ENCODE data around the gene IMP3. TPM values are rescaled to one million over a fixed set of nuclear protein-coding genes. Genes with fewer than 3 reads are reported as not detected.
A peak's percentile ranks its signal among the peaks of the same experiment; 100 is the strongest.

IMP3 gene
- total RNA-seq, 1 donor from 2014 or later: 48.4 TPM

DNA sequence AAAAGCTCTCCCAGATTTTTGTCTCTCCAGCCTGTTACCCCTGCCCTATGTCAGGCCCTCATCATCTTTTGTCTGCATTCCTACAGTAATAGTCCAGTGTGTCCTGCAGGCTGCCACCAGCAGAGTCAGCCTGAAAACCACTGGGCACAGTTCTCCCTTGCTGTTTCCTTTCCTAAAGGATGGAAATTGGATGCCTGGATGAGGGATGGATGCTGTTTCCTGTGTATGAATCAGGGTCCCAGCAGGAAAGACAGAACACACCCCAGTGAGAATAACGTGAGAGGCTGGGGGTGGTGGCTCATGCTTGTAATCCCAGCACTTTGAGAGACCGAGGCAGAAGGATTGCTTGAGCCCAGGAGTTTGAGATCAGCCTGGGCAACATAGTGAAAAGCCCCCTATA, 4.4 kb upstream of the IMP3 start:
- Histone ChIP-seq H2AFZ (ENCODE audit: low read depth, low read length) (no peak overlapping the region), H3K27ac (ENCODE audit: low read depth, low read length) (no peak overlapping the region), H3K4me2 (ENCODE audit: low read length) (peak overlapping the region; percentile 0), H3K36me3 (ENCODE audit: insufficient read depth, low read length) (no peaks in the 10 kb centered on the region), H3K4me1 (ENCODE audit: insufficient read depth, low read length) (peaks cover 28% of the 10 kb centered on the region), H3K9me3 (ENCODE audit: insufficient read depth, low read depth, low read length) (no peaks in the 10 kb centered on the region), H3K27me3 (ENCODE audit: insufficient read depth, low read length) (no peaks in the 10 kb centered on the region), H3K9ac (ENCODE audit: low read length) (no peak overlapping the region), H3K4me3 (ENCODE audit: insufficient read depth, low read depth, low read length) (no peak overlapping the region), H3K79me2 (ENCODE audit: insufficient read depth, low read length) (peaks cover 33% of the 10 kb centered on the region), H4K20me1 (ENCODE audit: insufficient read depth, low read length) (peaks cover 11% of the 10 kb centered on the region)
- Mint-ChIP-seq H3K4me1 (ENCODE audit: low read depth, unreplicated experiment) (peaks cover 21% of the 10 kb centered on the region), H3K36me3 (ENCODE audit: low read depth, unreplicated experiment) (peaks cover 5% of the 10 kb centered on the region), H3K27me3 (ENCODE audit: low read depth, unreplicated experiment) (no peaks in the 10 kb centered on the region), H3K9me3 (ENCODE audit: unreplicated experiment) (no peaks in the 10 kb centered on the region), H3K4me3 (ENCODE audit: unreplicated experiment) (peak overlapping the region; percentile 30), H3K27ac (ENCODE audit: unreplicated experiment) (no peak overlapping the region)
- DNase-seq (ENCODE audit: low read depth): no peak
- no peak for FAIRE-seq
- TF ChIP-seq CTCF (IDR thresholded peaks at IDR 0.05; ENCODE audit: insufficient read depth, low read depth, low read length): no peak
- no peak for TF ChIP-seq EZH2 (IDR thresholded peaks at IDR 0.05; ENCODE audit: insufficient read depth, low read length)

DNA sequence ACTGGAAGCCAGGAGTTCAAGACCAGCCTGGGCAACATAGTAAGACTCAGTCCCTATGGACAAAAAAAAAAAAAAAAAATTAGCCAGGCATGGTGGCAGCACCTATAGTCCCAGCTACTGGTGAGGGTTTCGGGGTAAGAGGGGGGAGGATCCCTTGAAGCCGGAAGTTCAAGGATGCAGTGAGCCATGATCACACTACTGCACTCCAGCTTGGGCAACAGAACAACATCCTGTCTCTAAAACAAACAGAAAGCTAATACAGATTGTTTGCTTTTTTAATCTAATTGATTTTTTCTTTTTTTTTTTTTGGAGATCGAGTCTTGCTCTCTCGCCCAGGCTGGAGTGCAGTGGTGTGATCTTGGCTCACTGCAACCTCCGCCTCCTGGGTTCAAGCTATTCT, 1.6 kb upstream of the IMP3 start:
- Histone ChIP-seq H3K79me2 (ENCODE audit: insufficient read depth, low read length) (peaks cover 39% of the 10 kb centered on the region), H3K4me3 (ENCODE audit: insufficient read depth, low read depth, low read length) (no peak overlapping the region), H3K36me3 (ENCODE audit: insufficient read depth, low read length) (no peaks in the 10 kb centered on the region), H3K9me3 (ENCODE audit: insufficient read depth, low read depth, low read length) (no peaks in the 10 kb centered on the region), H3K9ac (ENCODE audit: low read length) (no peak overlapping the region), H2AFZ (ENCODE audit: low read depth, low read length) (no peak overlapping the region), H3K4me2 (ENCODE audit: low read length) (no peak overlapping the region), H3K27me3 (ENCODE audit: insufficient read depth, low read length) (no peaks in the 10 kb centered on the region), H3K27ac (ENCODE audit: low read depth, low read length) (no peak overlapping the region), H4K20me1 (ENCODE audit: insufficient read depth, low read length) (peaks cover 24% of the 10 kb centered on the region), H3K4me1 (ENCODE audit: insufficient read depth, low read length) (peaks cover 34% of the 10 kb centered on the region)
- DNase-seq (ENCODE audit: low read depth) (no peak), FAIRE-seq (no peak)
- Mint-ChIP-seq H3K4me1 (ENCODE audit: low read depth, unreplicated experiment) (peaks cover 17% of the 10 kb centered on the region), H3K36me3 (ENCODE audit: low read depth, unreplicated experiment) (no peaks in the 10 kb centered on the region), H3K9me3 (ENCODE audit: unreplicated experiment) (no peaks in the 10 kb centered on the region), H3K27ac (ENCODE audit: unreplicated experiment) (no peak overlapping the region), H3K27me3 (ENCODE audit: low read depth, unreplicated experiment) (no peaks in the 10 kb centered on the region), H3K4me3 (ENCODE audit: unreplicated experiment) (no peak overlapping the region)
- TF ChIP-seq CTCF (IDR thresholded peaks at IDR 0.05; ENCODE audit: insufficient read depth, low read depth, low read length) (no peak), EZH2 (IDR thresholded peaks at IDR 0.05; ENCODE audit: insufficient read depth, low read length) (no peak)

DNA sequence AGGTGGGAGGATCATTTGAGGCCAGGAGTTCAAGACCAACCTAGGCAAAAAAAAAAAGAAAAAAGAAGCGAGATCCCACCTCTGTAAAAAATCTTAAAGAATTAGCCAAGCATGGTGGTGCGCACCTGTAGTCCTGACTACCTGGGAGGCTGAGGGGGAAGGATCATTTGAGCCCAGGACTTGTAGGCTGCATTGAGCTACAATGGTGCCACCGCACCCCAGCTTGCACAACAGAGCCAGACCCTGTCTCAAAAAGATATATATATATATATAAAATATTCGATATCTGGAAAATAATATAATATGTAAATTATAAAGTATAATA, 1.1 kb upstream of the IMP3 start:
- Histone ChIP-seq H3K9ac (ENCODE audit: low read length) (peak overlapping the region; percentile 89), H2AFZ (ENCODE audit: low read depth, low read length) (no peak overlapping the region), H3K4me3 (ENCODE audit: insufficient read depth, low read depth, low read length) (no peak overlapping the region), H3K9me3 (ENCODE audit: insufficient read depth, low read depth, low read length) (no peaks in the 10 kb centered on the region), H3K4me1 (ENCODE audit: insufficient read depth, low read length) (peaks cover 31% of the 10 kb centered on the region), H3K4me2 (ENCODE audit: low read length) (peak overlapping the region; percentile 98), H4K20me1 (ENCODE audit: insufficient read depth, low read length) (peaks cover 24% of the 10 kb centered on the region), H3K79me2 (ENCODE audit: insufficient read depth, low read length) (peaks cover 36% of the 10 kb centered on the region), H3K27me3 (ENCODE audit: insufficient read depth, low read length) (no peaks in the 10 kb centered on the region), H3K27ac (ENCODE audit: low read depth, low read length) (no peak overlapping the region), H3K36me3 (ENCODE audit: insufficient read depth, low read length) (no peaks in the 10 kb centered on the region)
- H3K9me3 Mint-ChIP-seq (ENCODE audit: unreplicated experiment): no peaks in the 10 kb centered on the region
- TF ChIP-seq CTCF (IDR thresholded peaks at IDR 0.05; ENCODE audit: insufficient read depth, low read depth, low read length) (no peak), EZH2 (IDR thresholded peaks at IDR 0.05; ENCODE audit: insufficient read depth, low read length) (no peak)
- H3K27ac Mint-ChIP-seq (ENCODE audit: unreplicated experiment): peak overlapping the region; percentile 81
- FAIRE-seq (no peak), DNase-seq (ENCODE audit: low read depth) (no peak)
- H3K27me3 Mint-ChIP-seq (ENCODE audit: low read depth, unreplicated experiment): no peaks in the 10 kb centered on the region
- H3K4me3 Mint-ChIP-seq (ENCODE audit: unreplicated experiment): peak overlapping the region; percentile 95
- no peaks in the 10 kb centered on the region for H3K36me3 Mint-ChIP-seq (ENCODE audit: low read depth, unreplicated experiment)
- H3K4me1 Mint-ChIP-seq (ENCODE audit: low read depth, unreplicated experiment): peaks cover 14% of the 10 kb centered on the region
